ENCODE data around the gene SLC6A20.

The SLC6A20 gene, protein sequence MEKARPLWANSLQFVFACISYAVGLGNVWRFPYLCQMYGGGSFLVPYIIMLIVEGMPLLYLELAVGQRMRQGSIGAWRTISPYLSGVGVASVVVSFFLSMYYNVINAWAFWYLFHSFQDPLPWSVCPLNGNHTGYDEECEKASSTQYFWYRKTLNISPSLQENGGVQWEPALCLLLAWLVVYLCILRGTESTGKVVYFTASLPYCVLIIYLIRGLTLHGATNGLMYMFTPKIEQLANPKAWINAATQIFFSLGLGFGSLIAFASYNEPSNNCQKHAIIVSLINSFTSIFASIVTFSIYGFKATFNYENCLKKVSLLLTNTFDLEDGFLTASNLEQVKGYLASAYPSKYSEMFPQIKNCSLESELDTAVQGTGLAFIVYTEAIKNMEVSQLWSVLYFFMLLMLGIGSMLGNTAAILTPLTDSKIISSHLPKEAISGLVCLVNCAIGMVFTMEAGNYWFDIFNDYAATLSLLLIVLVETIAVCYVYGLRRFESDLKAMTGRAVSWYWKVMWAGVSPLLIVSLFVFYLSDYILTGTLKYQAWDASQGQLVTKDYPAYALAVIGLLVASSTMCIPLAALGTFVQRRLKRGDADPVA

DNA sequence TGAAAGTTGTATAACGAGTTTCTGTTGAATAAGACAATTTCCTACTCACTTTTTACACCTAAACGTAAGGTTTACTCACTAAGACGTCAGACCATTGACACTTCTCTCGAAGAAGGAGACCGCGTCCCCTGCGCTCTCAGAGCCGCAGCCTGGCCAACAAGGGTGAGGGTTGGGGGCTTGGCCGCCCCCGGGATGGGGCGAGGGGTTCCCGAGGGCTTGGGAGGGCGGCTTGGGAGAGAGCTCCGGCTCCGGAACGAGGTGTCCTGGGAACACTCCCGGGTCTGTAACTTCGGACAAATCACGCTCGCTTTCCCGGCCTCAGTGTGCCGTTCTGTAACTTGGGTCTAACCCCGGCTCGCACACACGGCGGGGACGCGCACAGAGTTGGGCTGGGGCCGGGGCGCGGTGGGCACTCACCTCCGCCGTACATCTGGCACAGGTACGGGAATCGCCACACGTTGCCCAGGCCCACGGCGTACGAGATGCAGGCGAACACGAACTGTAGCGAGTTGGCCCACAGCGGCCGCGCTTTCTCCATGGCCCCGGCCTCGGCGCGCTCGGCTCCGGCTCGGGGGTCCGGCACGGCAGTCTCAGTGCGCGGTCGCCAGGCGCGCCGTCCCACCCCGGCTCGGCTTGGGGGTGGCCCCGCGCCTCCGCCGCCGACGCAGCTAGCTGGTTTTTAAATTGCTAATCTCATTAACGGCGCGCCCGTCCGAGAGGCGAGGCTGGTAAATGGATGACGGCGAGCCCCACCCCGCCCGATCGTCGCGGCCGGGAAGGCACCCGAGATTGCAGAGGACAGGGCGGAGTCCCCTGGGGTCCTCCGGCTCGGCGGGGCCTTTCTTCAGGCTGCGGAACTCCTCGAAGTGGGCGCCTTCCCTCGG, at the start of gene SLC6A20:
TSS of gene SLC6A20 (minus strand) at position 655 of the 884 bp plus-strand sequence. CDS start at position 538, 117 bp downstream.
- DNase-seq (ENCODE audit: low spot score), result peak; percentile 41

GRCh38 chr3:45844616-45845015, 48.3 kb upstream of the SLC6A20 start:
- no peak for DNase-seq (ENCODE audit: low spot score)

DNA sequence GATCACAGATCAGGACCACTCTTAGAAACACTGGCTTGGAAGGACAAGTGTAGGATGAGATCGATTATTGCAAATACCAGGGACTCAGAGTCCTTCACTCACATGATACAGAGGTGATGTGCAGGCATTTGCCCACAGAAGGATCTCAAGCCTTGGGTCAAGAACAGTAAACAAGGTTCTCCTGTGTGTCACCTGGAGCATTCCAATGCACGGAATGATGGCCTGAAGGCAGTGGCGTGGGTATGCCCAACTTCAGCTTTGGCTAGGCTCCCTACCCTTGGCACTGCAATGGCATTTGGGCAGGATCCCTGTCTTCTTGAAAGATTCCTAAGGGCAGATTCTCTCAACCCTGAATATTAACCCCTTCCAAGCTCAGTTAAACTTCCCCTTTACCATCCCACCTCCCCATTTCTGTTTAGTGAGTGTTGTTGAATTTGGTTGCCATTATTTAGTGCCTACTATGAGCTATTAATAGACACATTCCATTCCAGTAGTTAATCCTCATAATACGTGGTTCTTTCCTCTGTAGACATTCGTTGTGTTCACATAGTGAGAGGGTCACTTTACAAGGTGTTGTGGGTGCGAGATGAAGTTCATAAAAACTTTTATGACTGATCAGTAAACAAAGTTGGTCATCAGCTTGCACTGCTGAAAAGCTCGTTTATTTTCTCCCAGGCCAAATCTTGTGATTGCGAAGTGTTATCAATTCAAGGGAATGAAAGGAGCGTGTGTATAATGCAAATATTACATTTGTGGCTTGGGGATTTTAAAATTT, 46.7 kb upstream of the SLC6A20 start:
- DNase-seq (ENCODE audit: low spot score), result no peak

GRCh38 chr3:45841757-45842491, 45.6 kb upstream of the SLC6A20 start, which contains the start of gene LZTFL1:
LZTFL1 (minus strand) TSS chr3:45842119; CDS start chr3:45841991, 128 bp downstream.
- peak; percentile 90 for DNase-seq (ENCODE audit: low spot score)

- no peak for DNase-seq (ENCODE audit: low spot score)
These were observed 45.1 kb upstream of the SLC6A20 start for GRCh38 chr3:45841420-45841756.

DNA sequence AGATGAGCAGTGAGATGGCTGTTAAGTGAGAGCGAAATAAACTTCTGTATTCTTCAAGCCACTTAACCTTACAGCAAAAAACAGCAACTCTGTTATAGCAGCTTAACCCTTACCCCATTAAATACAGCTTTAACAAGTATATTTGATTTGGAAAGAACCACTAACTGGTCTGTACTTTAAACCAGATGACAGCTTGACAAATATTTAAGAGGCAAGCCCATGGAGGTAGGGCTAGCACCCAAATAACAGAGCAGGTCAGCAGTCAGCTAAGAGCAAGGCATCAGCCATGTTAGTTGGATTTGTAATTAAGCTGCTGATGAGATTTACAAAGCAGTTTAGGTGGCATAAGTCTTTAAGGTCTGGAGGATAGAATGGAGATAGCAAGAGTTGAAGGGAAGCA, 42.1 kb upstream of the SLC6A20 start:
- no peak for DNase-seq (ENCODE audit: low spot score)

DNA sequence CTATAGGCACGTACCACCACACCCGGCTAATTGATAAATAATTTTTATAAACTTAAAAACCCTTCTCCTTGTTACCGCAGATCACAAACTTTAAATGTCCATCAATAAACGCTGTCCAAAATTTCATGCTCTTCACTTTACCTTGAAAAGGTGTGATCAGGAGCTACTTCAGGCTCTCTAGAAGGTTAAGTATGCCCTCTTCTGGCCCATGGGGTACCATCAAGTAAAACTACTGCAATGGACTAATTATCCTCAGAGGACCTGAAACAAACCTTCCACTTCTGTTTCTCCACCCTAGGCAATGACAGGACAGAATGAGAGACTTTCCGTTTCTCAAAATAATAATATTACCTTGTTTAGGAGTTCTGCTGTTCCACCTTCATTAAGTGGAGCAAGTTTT, 36.4 kb upstream of the SLC6A20 start:
- DNase-seq (ENCODE audit: low spot score), result peak; percentile 10

GRCh38 chr3:45830121-45830520, 33.8 kb upstream of the SLC6A20 start:
- no peak for DNase-seq (ENCODE audit: low spot score)

DNA sequence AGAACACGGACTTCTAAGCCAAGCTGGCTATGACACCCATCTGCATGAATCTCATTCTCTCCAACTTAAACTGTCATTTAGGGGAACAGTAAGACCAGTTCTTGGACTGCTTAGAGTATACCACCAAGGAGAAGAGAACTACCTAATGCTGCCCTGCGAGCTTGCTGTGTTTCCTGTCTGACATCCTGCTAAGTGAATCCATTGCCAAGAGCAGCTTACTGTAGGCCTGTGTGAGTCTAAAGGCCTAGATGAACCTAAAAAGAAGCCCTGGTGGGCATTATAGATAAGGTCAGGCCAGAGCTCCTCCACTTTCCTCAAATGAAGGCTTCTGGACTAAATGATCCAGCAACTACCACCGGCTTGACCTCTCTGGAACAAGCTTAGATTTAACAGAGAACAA, 30.6 kb upstream of the SLC6A20 start:
- no peak for DNase-seq (ENCODE audit: low spot score)

DNA sequence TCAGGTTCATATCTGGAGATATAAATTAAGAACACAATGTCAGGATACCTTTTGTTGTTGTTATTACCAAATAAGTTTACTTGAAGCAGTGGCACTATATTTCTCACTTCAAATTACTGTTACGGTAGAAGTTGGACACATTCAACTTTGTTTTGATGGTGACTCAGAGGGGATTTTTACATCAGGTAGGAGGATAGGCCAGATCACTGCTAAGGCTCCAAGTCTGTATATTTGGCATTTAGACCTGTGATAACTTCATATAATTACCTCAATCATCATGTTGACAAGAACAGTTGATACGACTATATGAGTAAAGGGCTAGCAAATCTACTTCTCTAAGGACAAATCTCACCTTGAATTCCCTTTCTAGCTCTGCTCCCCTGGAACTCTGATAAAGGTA, 30.0 kb upstream of the SLC6A20 start:
- no peak for DNase-seq (ENCODE audit: low spot score)

DNA sequence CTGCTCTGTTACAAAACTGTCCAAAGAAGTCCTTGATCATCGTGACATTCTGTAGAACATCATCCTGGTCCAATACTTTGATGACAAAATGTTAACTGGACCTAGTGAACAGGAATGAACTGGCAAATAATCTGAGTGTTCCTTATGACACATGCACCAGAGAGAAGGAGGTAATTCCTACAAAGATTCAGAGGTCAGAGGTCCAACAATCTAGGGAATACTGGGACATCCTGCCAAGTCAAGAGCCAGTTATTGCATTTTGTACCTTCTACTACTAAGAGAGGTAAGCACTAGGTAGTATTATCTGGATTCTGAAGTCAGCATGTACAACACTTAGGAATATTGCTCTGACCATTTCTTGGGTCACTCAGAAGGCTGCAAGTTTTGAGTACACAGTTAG, 24.8 kb upstream of the SLC6A20 start:
- no peak for DNase-seq (ENCODE audit: low spot score)

DNA sequence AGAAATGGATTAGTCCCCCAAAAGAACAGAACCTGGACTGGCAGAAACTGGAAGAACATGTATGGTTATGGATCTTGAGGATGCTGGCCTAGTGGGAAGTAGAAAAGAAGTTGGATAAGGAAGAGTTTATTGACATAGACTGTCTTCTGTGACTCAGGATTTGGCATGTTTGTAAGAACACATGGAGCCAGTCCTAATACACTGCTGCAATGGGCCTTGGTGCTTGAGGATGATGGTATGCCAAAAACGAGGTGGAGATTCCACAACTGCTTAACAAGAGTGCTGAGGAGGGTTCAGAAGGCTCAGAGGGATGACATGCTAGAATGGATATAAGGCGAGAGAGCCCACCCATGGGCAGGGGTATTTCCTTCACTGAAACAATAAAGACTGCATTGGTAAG, 23.2 kb upstream of the SLC6A20 start:
- no peak for DNase-seq (ENCODE audit: low spot score)

GRCh38 chr3:45817831-45818522, 21.6 kb upstream of the SLC6A20 start:
- DNase-seq (ENCODE audit: low spot score), result no peak

DNA sequence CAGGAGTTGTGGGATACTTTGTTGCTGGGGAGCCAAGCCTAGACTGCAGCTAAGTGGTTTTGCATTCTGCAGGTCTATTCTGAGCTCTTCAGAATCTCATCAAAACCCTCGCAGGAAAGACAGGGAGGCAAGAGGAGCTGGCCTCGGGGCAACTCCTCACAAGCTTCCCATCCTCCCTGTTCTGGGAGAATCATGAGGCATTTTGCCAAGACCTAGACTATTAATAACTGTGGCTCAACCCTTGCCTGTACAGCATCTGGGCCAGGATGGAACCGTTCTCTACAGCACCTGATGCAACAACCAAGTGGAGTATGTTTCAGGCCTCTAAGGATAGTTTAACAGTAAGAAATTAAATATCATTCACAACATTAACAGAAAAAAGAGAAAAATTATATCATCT, 20.2 kb upstream of the SLC6A20 start:
- DNase-seq (ENCODE audit: low spot score), result no peak

DNA sequence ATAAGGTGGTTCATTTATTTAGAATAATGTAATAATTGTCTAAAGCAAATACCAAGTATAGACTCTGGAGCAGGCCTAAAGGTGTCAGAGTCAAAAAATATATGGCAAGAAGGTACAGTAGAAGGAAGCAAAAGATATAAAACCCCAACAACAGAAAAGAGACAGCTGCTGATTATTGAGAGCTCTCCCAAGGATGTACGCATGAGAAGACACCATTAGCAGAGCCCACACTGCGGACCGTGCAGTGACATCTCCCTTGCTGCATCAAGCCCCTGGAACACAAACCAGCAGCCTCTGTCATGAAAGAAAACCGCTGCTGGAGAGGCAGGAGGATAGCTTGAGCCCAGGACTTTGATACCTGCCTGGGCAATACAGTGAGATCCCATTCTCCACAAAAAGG, 18.0 kb upstream of the SLC6A20 start:
- no peak for DNase-seq (ENCODE audit: low spot score)

DNA sequence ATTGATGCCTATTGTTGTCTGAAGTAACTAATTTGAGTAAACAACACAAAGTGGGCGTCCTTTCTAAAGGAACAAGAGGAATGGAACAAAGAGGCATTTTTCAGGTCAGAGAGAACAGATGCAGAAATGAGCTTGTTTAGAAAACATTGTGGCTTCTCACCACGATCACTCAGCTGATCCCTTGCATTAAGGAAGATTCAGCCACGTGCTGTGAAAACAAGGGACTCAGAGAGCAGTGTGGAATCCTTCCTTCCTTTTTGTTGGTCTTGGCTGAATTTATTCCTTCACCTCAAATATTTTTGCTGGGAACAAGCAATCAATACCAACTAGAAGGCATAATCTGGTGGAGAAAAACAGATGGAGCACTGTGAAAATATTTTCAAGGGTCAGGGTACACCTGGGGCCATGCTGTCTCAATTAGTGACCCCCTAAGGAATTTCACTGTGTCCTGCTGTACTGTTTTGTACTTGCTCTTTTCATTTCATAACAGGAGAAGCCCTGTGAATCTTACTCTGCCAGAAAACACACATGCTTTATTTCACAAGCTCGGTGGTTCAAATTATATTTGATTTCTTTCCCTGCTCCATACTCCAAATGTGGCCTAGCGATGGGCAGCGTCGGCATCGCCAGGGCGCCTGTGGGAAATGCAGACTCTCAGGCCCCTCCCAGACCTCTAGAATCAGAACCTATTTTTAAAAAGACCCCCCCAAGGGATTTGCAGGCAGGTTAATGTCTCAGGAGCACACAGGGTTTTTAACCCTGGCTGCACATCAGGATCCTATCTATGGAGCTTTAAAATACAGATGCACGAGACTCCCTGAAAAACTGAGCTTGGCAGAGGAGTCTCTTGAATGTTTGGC, 11.6 kb upstream of the SLC6A20 start:
- no peak for DNase-seq (ENCODE audit: low spot score)

GRCh38 chr3:45807133-45807532, 10.8 kb upstream of the SLC6A20 start:
- DNase-seq (ENCODE audit: low spot score), result no peak

GRCh38 chr3:45806072-45806471, 9.7 kb upstream of the SLC6A20 start:
- no peak for DNase-seq (ENCODE audit: low spot score)

DNA sequence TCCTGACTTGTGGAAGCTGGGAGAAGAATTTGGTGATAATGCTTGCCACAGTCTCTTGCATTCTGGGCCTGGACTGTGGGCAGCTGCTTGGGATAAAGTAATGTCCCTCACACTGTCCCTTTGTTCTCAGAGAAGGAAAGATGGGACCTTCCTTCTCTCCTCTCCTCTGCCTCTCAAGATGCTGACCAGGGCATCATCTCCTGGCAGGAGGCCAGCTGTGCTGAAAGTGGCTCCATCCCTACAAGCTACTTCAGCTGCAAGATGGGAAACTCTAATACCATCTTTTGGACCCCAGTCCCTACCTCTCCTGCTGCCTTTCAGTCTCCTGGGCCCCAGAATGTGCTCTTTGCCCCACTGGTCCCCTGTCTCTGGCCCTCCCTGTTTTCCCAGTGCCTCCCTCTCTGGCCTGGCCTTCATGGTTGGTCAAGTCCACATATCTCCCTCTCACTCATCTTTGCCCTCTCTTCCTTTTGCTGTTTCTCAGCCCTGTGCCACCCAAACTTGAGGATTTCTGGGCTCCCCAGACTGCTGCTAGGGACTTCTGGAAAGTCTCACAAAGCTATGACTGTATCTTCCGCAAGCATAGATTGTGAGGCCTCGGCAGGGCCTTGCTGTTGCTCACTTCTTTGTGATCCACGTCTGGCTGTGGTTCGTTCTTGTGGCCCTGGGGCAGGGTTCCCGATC, 7.1 kb upstream of the SLC6A20 start:
- DNase-seq (ENCODE audit: low spot score), result no peak
